ENCODE measurements around the gene ELP5. TPM values are rescaled to one million over a fixed set of nuclear protein-coding genes. Genes with fewer than 3 reads are reported as not detected.

The ELP5 gene
- polyA plus RNA-seq, 1 experiment = 25.9 TPM

GRCh38 chr17:7224110-7224509, 27.9 kb upstream of the ELP5 start:
- no peak overlapping the region for H3K4me3 ChIP-seq (ENCODE audit: low read depth, low read length)
- H3K27me3 ChIP-seq (ENCODE audit: control insufficient read depth, insufficient read depth, low read length) = no peaks in the 10 kb centered on the region
- no peak for DNase-seq (ENCODE audit: low read depth, low spot score)
- no peak overlapping the region for H3K27ac ChIP-seq (ENCODE audit: low read depth, low read length)
- TF ChIP-seq CTCF (IDR thresholded peaks at IDR 0.05; ENCODE audit: low read depth, low read length) = no peak
- POLR2A ChIA-PET = interaction anchor here (1.7 kb wide), 1 partner anchor 18 kb away, joined by 5 read pairs; the partner anchor contains the start of gene GABARAP
- H3K9me3 ChIP-seq (ENCODE audit: control insufficient read depth, insufficient read depth, low read length) = no peaks in the 10 kb centered on the region; the same call in 1 of the 2 replicates
- CTCF ChIA-PET = no interaction called here

- no peak for TF ChIP-seq CTCF (IDR thresholded peaks at IDR 0.05; ENCODE audit: low read depth, low read length)
Measured at GRCh38 chr17:7224661-7225111, 27.3 kb upstream of the ELP5 start.

DNA sequence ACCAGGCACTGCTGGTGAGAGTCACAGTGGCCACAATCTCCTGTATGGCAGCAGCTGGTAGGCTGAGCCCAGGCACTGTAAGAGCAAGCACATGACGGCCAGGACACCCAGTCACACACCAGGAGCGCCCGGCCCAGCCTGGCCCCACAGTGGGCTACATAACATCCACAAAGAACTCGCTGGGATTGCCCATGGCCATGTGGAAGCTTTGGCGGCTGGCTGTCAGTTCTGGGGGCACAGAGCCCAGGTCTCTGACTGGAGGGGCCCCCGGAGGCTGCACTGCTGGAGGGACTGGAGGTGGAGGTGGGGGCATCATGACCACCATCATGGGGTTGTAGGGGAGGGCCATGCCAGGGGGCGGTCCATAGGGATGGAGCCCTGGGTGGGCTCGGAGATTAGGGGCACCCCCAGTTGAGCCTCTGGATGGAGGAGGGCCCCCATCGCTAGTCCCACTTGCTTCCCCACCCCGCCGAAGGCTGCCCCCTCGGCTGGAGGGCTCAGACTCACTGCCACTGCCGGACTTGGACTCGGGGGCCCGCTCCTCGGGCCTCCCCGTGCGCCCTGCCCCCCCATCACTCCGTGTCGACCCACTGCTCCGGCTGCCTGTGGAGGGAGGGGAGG, 26.2 kb upstream of the ELP5 start:
- Histone ChIP-seq H3K9me3 (ENCODE audit: control insufficient read depth, insufficient read depth, low read length) (no peaks in the 10 kb centered on the region; the same call in 1 of the 2 replicates), H3K4me3 (ENCODE audit: low read depth, low read length) (no peak overlapping the region), H3K27ac (ENCODE audit: low read depth, low read length) (no peak overlapping the region), H3K27me3 (ENCODE audit: control insufficient read depth, insufficient read depth, low read length) (no peaks in the 10 kb centered on the region)
- no peak for DNase-seq (ENCODE audit: low read depth, low spot score)
- no peak for TF ChIP-seq CTCF (IDR thresholded peaks at IDR 0.05; ENCODE audit: low read depth, low read length)
- ChIA-PET POLR2A (interaction anchor here (0.8 to 1.7 kb wide), 2 partner anchors 9 to 16 kb away, joined by 3 to 5 read pairs; partner anchors contain the start of genes DVL2 and GABARAP), CTCF (no interaction called here)

More at GRCh38 chr17:7224661-7225111, 27.3 kb upstream of the ELP5 start:
- CTCF ChIA-PET = no interaction called here
- H3K4me3 ChIP-seq (ENCODE audit: low read depth, low read length) = no peak overlapping the region
- no peak for DNase-seq (ENCODE audit: low read depth, low spot score)
- no peaks in the 10 kb centered on the region for H3K27me3 ChIP-seq (ENCODE audit: control insufficient read depth, insufficient read depth, low read length)
- no peaks in the 10 kb centered on the region; the same call in 1 of the 2 replicates for H3K9me3 ChIP-seq (ENCODE audit: control insufficient read depth, insufficient read depth, low read length)
- POLR2A ChIA-PET = interaction anchor here (1.7 kb wide), 1 partner anchor 17 kb away, joined by 5 read pairs; the partner anchor contains the start of gene GABARAP
- H3K27ac ChIP-seq (ENCODE audit: low read depth, low read length) = no peak overlapping the region

GRCh38 chr17:7226721-7227710, 25.0 kb upstream of the ELP5 start:
- CTCF ChIA-PET = no interaction called here
- POLR2A ChIA-PET = no interaction called here

More at GRCh38 chr17:7226721-7227710, 25.0 kb upstream of the ELP5 start:
- no peak overlapping the region for H3K4me3 ChIP-seq (ENCODE audit: low read depth, low read length)
- H3K27me3 ChIP-seq (ENCODE audit: control insufficient read depth, insufficient read depth, low read length) = no peaks in the 10 kb centered on the region
- no peaks in the 10 kb centered on the region; the same call in 1 of the 2 replicates for H3K9me3 ChIP-seq (ENCODE audit: control insufficient read depth, insufficient read depth, low read length)
- TF ChIP-seq CTCF (IDR thresholded peaks at IDR 0.05; ENCODE audit: low read depth, low read length) = no peak
- no peak overlapping the region for H3K27ac ChIP-seq (ENCODE audit: low read depth, low read length)
- DNase-seq (ENCODE audit: low read depth, low spot score) = no peak

Data from AG04450 (cell line).